SKM-1 (cell line): ENCODE results near the gene TOMM22.

Source experiments
- DNase-seq: peaks from one replicate; lab custom pipeline; 2025; ENCODE audit not compliant: unreplicated experiment; lab: John Stamatoyannopoulos, UW

Gene TOMM22

DNA sequence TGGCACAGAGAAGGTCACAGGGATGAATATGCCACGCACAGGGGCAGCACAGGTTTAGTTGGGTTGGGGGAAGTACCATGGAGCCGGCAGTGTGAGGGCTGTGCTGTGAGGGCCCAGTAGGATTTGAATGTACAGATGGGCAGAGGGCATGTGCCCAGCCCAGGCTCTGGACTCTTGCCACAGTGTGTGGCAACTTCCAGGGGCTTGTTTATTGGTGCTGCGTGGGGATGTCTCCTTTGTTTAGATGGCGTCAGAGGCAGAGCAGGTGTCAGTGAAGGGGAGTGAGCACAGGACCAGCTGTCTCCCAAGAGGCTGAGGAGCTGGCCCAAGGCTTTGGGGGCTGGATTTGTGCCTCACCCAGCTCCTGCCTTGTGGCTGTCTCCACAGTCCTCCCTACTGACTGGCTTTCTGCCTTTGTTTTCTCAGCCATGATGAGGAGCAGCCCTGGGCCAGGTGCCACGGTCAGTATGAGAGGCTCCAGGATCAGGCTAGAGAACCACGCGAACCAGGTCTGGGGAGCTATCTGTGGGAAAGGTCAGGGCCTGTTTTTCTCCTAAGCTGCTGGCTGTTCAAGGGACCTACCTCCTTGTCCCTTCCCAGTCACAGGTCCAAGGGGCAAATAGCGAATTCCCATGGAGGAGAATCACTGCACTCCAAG lies 52.1 kb downstream of the TOMM22 start:
- no peak for DNase-seq

DNA sequence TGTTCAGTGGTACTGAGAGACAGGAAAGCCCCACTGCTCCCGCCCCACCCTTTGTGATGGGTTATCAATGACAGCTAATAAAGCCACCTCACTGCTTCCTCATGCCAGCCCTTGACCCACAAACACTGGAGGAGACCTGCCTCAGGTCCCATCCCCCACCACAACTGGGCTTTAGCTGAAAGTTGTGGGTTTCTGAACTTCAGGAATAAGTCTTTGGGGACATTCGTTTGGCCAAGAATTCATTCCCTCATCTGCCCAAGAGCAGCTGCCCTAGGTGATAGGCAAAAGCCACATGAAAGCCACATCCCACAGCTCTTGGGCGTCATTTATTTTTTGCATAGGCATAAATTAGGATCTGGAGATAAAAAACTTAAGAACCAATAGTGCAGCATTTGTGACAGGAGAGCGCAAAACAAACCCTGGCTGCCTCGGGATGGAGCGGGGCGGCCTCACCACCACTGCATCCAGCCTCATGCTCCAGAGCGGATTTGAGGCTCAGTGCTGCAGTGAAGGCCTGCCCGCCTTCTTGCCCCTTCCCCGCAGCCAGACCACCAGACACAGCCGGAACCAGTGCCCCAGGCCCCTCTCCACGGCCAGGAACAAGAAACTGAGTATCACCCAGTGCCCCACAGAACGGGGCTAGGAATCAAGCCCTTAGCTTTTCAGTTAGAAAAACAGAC lies 52.8 kb downstream of the TOMM22 start:
- DNase-seq = no peak
